Fibroblast of lung (primary cell): ENCODE data around the gene ACBD6. TPM values are rescaled to one million over a fixed set of nuclear protein-coding genes. Genes with fewer than 3 reads are reported as not detected.
"Not testable (repeated sequence)": the region's sequence is repeated elsewhere in the genome, so short reads cannot be mapped to it uniquely, and the experiment has no call there.

Experiments
- DNase-seq, 2 donors: peaks; one replicate each; pipeline versions ENCODE4 v3.0.0 to v3.0.0-alpha.2; 2010; ENCODE audit warnings: low read depth in 2 of 2
- H2AFZ ChIP-seq: 2 replicates; pipeline ENCODE4 v1.5.1; 2012; ENCODE audit warnings: low read length, control low read depth, inconsistent platforms
- H3K27ac ChIP-seq: 2 replicates; pipeline ENCODE4 v1.5.1; 2011; ENCODE audit warnings: low read length, control low read depth; ENCODE audit not compliant: insufficient read depth
- H3K27me3 ChIP-seq: 2 replicates; pipeline ENCODE4 v1.5.1; 2011; ENCODE audit warnings: mild to moderate bottlenecking, low read length; ENCODE audit not compliant: control insufficient read depth, insufficient read depth
- H3K36me3 ChIP-seq: 2 replicates; pipeline ENCODE4 v1.5.1; 2011; ENCODE audit warnings: low read length; ENCODE audit not compliant: control insufficient read depth, insufficient read depth
- H3K4me1 ChIP-seq: 2 replicates; pipeline ENCODE4 v1.5.1; 2011; ENCODE audit warnings: low read length; ENCODE audit not compliant: control insufficient read depth, insufficient read depth; ENCODE audit errors: extremely low read depth
- H3K4me2 ChIP-seq: 2 replicates; pipeline ENCODE4 v1.5.1; 2011; ENCODE audit warnings: low read length, control low read depth; ENCODE audit not compliant: insufficient read depth; ENCODE audit errors: extremely low read depth
- H3K4me3 ChIP-seq, 4 experiments: fragments of 200-600 bp in 1 of 4; sonication (generic) in 1 of 4; replicated peaks in 1 of 4; 2 replicates each; pipeline ENCODE4 v1.5.1; 2011 to 2016; ENCODE audit warnings: low read length in 4 of 4, low read depth in 3 of 4, mild to moderate bottlenecking in 3 of 4, control low read depth in 2 of 4, inconsistent platforms in 1 of 4, mixed read lengths in 1 of 4; ENCODE audit not compliant: insufficient read depth in 1 of 4; ENCODE audit errors: control extremely low read depth in 1 of 4
- H3K79me2 ChIP-seq: 2 replicates; pipeline ENCODE4 v1.5.1; 2012; ENCODE audit warnings: mild to moderate bottlenecking, low read length, inconsistent platforms; ENCODE audit not compliant: control insufficient read depth, insufficient read depth
- H3K9ac ChIP-seq: 2 replicates; pipeline ENCODE4 v1.5.1; 2011; ENCODE audit warnings: mild to moderate bottlenecking, low read length, control low read depth; ENCODE audit not compliant: insufficient read depth
- H3K9me3 ChIP-seq: 2 replicates; pipeline ENCODE4 v1.5.1; 2012; ENCODE audit warnings: low read depth, low read length; ENCODE audit not compliant: control insufficient read depth, insufficient read depth
- H4K20me1 ChIP-seq: 2 replicates; pipeline ENCODE4 v1.5.1; 2011; ENCODE audit warnings: low read length; ENCODE audit not compliant: control insufficient read depth, insufficient read depth; ENCODE audit errors: extremely low read depth
- EZH2 ChIP-seq: IDR thresholded peaks from 2 replicates; pipeline ENCODE4 v1.5.1; 2012; ENCODE audit warnings: low read length, control low read depth, mild to moderate bottlenecking; ENCODE audit errors: missing control alignments
- polyA plus RNA-seq, 2 donors: library from polyadenylated mRNA; depleted of rRNA in 1 of 2; stranded (reverse) in 1 of 2; unstranded in 1 of 2; fragments of >200 nt; gene quantifications; 2 replicates each; pipeline ENCODE4 v1.2.1, GENCODE V29; 2011 to 2012; ENCODE audit warnings: missing spikeins in 1 of 2
- total RNA-seq: library from RNA; depleted of rRNA; stranded (reverse); fragments of >200 nt; gene quantifications from 2 replicates; pipeline ENCODE4 v1.2.1, GENCODE V29; 2014
- TF ChIP-seq, protein P1 (sequence below), 2 donors: IDR thresholded peaks in 1 of 2; conservative IDR thresholded peaks in 1 of 2; 1 replicate in 1 of 2; 2 replicates in 1 of 2; pipeline ENCODE4 v1.5.1; 2011 to 2012; ENCODE audit warnings: low read length in 2 of 2, control low read depth in 1 of 2, inconsistent platforms in 1 of 2, low read depth in 1 of 2, mild to moderate bottlenecking in 1 of 2

Gene ACBD6
- total and polyA plus RNA-seq, 2 donors (not counting 1 experiment from before 2014, with no cell fraction given) = 63.4 to 78.7 TPM

DNA sequence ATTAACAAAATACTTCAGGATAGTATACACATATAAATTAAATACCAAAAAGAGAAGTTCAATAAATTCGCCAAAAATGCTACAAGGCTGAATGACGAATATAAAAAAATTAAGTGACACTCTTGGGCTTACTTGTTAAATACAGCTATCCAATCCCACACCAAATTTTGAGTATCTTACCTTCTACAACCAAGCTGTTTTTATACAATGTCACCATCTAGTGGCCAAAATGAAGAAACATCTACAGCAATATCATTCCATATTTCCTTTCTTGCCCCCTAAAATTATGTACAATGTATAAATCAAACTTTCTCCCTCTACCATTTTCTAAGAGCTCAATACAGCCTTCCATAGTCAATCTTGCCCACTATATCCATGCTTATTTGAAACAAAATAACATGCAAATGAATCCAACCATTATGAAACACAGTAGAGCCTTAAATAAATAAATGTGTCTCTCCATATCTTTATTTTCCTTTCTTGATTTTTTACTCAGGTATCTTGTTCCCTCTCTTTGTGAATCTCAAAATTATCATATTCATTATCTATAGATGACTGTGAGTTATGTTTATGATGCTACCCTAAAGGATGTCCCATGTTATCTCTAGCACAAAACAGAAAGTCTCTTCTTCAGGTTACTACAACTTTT, 86.3 kb downstream of the ACBD6 start:
- H3K79me2 ChIP-seq = no peaks in the 10 kb centered on the region
- H3K4me3 ChIP-seq = no peak overlapping the region
- H3K9me3 ChIP-seq = no peaks in the 10 kb centered on the region
- no peak overlapping the region for H3K4me2 ChIP-seq
- TF ChIP-seq EZH2 = no peak
- TF ChIP-seq, protein P1, sequence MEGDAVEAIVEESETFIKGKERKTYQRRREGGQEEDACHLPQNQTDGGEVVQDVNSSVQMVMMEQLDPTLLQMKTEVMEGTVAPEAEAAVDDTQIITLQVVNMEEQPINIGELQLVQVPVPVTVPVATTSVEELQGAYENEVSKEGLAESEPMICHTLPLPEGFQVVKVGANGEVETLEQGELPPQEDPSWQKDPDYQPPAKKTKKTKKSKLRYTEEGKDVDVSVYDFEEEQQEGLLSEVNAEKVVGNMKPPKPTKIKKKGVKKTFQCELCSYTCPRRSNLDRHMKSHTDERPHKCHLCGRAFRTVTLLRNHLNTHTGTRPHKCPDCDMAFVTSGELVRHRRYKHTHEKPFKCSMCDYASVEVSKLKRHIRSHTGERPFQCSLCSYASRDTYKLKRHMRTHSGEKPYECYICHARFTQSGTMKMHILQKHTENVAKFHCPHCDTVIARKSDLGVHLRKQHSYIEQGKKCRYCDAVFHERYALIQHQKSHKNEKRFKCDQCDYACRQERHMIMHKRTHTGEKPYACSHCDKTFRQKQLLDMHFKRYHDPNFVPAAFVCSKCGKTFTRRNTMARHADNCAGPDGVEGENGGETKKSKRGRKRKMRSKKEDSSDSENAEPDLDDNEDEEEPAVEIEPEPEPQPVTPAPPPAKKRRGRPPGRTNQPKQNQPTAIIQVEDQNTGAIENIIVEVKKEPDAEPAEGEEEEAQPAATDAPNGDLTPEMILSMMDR (conservative IDR thresholded peaks at IDR 0.05 in 1 of 2, IDR thresholded peaks at IDR 0.05 in 1 of 2; ENCODE audit: low read depth in 1 of 2, low read length in 2 of 2) = peak; percentile 25 to 60
- no peaks in the 10 kb centered on the region for H3K36me3 ChIP-seq
- no peaks in the 10 kb centered on the region for H4K20me1 ChIP-seq
- H3K27me3 ChIP-seq = no peaks in the 10 kb centered on the region
- H3K9ac ChIP-seq = no peak overlapping the region
- H2AFZ ChIP-seq = no peak overlapping the region
- H3K27ac ChIP-seq = no peak overlapping the region
- H3K4me1 ChIP-seq = no peaks in the 10 kb centered on the region
- DNase-seq = peak; percentile 37 to 69

DNA sequence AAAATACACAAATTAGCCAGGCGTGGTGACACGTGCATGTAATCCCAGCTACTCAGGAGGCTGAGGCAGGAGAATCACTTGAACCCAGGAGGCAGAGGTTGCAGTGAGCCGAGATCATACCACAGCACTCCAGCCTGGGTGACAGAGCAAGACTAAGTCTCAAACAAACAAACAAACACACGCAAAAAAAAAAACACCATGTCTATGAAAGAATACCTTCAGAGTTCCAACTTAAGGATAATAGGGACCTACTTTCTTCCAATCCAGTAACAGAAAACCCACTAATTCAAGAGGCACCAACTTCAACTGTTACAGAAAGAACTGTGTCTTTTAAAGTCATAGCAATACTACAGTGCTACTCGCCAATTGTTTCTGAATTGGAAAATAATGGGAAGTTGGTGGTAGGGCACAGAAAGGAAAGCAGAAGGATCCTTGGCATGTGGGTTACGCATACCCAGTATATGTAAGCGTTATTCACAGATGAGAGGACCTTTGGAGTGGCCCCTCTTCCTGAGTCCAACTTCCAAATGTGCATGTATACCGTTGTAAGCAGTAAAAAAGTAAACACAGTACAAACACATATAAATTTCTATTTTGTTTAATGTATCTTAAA, 87.0 kb downstream of the ACBD6 start:
- TF ChIP-seq EZH2 = no peak
- TF ChIP-seq, protein P1 (conservative IDR thresholded peaks at IDR 0.05 in 1 of 2, IDR thresholded peaks at IDR 0.05 in 1 of 2; ENCODE audit: low read depth in 1 of 2, low read length in 2 of 2) = no peak
- no peaks in the 10 kb centered on the region for H3K9me3 ChIP-seq
- H3K27ac ChIP-seq = no peak overlapping the region
- H3K27me3 ChIP-seq = no peaks in the 10 kb centered on the region
- no peak overlapping the region for H3K4me3 ChIP-seq
- H3K79me2 ChIP-seq = no peaks in the 10 kb centered on the region
- no peaks in the 10 kb centered on the region for H4K20me1 ChIP-seq
- no peak overlapping the region for H3K9ac ChIP-seq
- H3K36me3 ChIP-seq = no peaks in the 10 kb centered on the region
- no peak for DNase-seq
- H3K4me1 ChIP-seq = no peaks in the 10 kb centered on the region
- no peak overlapping the region for H2AFZ ChIP-seq
- no peak overlapping the region for H3K4me2 ChIP-seq

DNA sequence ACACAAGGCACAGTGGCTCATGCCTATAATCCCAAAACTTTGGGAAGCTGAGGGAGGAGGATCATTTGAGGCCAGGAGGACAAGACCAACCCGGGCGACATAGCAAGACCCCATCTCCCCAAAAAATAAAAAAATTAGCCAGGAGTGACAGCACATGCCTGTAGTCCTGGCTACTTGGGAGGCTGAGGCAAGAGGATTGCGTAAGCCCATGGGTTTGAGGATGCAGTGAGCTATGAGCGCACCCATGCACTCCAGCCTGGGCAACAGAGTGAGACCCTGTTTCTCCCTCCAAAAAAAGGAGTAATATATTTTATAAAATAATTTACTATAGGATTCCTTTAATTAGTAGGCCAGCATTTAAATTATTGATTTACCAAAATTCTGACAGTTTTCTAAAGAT, 89.8 kb downstream of the ACBD6 start:
- Histone ChIP-seq H3K4me3 (no peak overlapping the region), H3K79me2 (no peaks in the 10 kb centered on the region), H3K9me3 (no peaks in the 10 kb centered on the region), H3K27me3 (no peaks in the 10 kb centered on the region), H3K27ac (no peak overlapping the region), H3K36me3 (no peaks in the 10 kb centered on the region), H3K9ac (no peak overlapping the region), H4K20me1 (no peaks in the 10 kb centered on the region), H2AFZ (no peak overlapping the region), H3K4me2 (no peak overlapping the region), H3K4me1 (no peaks in the 10 kb centered on the region)
- no peak for DNase-seq
- no peak for TF ChIP-seq EZH2
- TF ChIP-seq, protein P1 (conservative IDR thresholded peaks at IDR 0.05 in 1 of 2, IDR thresholded peaks at IDR 0.05 in 1 of 2; ENCODE audit: low read depth in 1 of 2, low read length in 2 of 2) = no peak

DNA sequence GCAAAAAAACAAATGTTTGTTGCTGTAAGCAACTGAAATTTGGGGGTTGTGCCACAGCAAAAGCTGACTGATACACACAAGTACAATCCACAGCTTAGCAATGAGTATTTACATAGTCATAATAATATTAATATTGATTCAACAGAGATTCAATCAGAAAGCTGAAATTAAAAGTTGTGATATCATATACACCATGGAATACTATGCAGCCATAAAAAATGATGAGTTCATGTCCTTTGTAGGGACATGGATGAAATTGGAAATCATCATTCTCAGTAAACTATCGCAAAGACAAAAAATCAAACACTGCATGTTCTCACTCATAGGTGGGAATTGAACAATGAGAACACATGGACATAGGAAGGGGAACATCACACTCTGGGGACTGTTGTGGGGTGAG, 94.2 kb downstream of the ACBD6 start:
- H3K27me3 ChIP-seq, H3K27ac ChIP-seq, H3K79me2 ChIP-seq, H3K9me3 ChIP-seq, H2AFZ ChIP-seq, H3K36me3 ChIP-seq, H3K4me3 ChIP-seq, H3K4me2 ChIP-seq, H3K9ac ChIP-seq, H4K20me1 ChIP-seq, H3K4me1 ChIP-seq, DNase-seq: not testable (repeated sequence)
